Measurements from ENCODE around the gene MREG. TPM values are rescaled to one million over a fixed set of nuclear protein-coding genes. Genes with fewer than 3 reads are reported as not detected.
"Not testable (repeated sequence)": the region's sequence is repeated elsewhere in the genome, so short reads cannot be mapped to it uniquely, and the experiment has no call there.

Gene MREG
- total RNA-seq, 1 donor from 2014 or later, result 2.4 TPM

GRCh38 chr2:216023055-216023648, 9.8 kb upstream of the MREG start:
- FAIRE-seq (no peak), DNase-seq (ENCODE audit: low spot score in 2 of 2) (peak in 1 of 2 donors; percentile 41)

DNA sequence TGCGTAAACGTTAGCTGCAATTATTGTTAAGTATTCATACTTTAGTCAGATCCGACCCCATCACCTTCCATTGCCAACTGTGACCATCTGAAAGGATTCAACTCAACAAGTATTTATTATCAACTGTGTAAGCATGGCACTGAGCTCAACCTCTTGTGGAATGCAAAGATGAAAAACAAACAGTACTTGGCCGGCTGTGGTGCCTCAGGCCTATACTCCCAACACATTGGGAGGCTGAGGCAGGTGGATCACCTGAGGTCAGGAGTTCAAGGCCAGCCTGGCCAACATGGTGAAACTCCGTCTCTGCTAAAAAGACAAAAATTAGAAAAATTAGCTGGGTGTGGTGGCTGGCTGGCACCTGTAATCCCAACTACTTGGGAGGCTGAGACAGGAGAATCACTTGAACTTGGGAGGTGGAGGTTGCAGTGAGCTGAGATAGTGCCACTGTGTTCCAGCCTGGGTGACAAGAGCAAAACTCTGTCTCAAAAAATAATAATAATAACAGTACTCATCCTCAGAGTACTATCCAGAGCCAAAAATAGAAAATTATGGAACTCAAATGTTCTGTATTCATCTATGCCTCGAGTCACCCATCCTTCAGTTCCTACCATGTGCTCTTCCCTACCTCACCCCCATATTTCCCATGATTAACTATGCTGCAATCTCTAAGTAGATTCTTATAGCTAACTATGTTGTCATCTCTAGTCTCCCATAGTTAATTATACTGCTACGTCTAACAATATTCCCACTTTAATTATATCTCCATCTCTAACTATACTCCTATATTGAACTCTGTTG, 8.6 kb upstream of the MREG start:
- FAIRE-seq (no peak), DNase-seq (ENCODE audit: low spot score in 2 of 2) (no peak)

DNA sequence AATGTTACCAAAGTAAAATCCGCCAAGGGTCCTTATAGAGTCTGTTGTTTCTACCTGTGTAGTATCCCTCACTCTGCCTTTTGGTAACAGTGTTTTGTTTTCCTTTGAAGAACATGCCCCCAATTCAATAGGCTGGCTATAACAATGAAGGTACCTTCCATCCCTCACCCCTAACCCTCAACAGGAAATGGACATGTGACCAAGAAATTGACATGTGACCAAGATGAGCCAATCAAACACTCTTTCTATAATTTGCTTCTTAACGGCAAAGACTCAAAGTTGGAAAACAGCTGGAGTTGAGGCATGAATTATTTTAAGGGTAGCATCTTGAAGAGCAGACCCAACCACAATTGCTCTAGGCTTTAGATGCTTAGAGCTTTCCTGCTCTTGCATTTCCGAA, 5.4 kb upstream of the MREG start:
- DNase-seq (ENCODE audit: low spot score in 2 of 2) (no peak), FAIRE-seq (no peak)

DNA sequence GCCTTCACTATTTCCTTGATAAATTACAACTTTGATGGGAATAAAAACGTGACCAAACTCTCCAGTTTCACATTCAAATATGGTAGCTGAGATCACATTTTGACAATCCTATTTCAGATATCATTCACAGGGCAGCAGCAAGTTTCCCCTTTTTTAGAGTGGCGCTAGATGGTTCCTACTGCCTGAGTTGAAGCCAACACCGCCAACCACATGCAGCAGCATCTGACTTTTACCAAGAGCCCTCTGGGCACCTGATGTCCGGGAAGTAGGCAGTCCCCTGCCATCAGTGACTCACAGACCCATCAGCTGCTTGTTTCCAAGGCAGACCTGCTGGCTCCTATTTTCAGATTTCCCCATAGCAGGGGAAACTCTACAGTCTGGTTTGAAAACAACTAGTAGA, 4.0 kb upstream of the MREG start:
- DNase-seq (ENCODE audit: low spot score in 2 of 2), result no peak
- FAIRE-seq, result no peak

- FAIRE-seq, result no peak
- no peak for DNase-seq (ENCODE audit: low spot score in 2 of 2)
These were observed 3.2 kb upstream of the MREG start for GRCh38 chr2:216016581-216016980.

- FAIRE-seq, result no peak
These were observed 2.5 kb upstream of the MREG start for GRCh38 chr2:216015722-216016464.

DNA sequence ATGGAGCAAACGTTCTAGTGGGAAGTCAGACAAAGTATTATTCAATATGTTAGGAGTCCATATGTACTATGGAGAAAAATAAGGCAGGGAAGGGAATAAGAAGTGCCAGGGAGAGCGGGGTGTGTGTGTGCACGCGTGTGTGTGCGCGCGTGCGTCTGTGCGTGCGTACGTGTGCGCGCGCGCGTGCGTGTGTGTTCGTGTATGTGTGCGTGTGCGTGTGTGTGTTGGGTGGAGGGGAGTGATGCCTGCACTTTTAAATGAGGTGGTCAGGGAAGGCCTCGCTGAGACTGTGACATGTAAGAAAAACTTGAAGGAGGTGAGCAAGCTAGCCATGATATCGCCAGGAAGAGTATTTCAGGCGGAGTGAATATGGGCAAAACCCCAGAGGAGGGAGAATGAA, 1.6 kb upstream of the MREG start:
- FAIRE-seq (no peak), DNase-seq (ENCODE audit: low spot score in 2 of 2) (no peak)

More at GRCh38 chr2:216015722-216016464, 2.5 kb upstream of the MREG start:
- no peak for DNase-seq (ENCODE audit: low spot score in 2 of 2)

DNA sequence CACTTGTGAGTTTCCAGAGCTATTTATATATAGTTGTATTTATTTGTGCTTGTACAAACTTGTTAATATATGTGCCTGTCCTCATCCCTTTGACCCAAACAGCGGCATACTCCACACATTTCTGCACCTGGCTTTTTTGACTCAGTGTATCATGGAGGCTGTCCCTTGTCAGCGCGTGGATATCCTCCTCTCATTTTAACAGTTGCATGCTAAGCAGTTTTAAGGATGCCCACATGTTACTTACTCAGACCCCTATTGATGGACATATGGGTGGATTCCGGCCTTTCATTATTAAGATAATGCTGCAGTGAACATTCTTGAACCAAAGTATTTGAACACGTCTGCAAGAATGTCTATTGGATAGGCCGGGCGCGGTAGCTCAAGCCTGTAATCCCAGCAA, 655 bp upstream of the MREG start:
- FAIRE-seq, result no peak
- DNase-seq (ENCODE audit: low spot score in 2 of 2), result no peak

DNA sequence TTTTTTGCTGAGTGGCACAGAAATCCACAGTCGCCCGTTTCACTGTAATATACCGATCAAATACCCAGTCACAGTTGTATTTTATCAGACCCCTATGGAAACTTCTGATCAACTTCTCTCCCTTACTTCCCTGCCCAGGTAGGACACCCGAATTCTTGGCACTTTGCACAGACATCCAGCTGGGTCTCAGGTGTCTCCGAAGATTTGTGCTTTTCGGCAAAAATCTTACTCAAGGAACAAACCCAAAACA, 596 bp downstream of the MREG start:
- DNase-seq (ENCODE audit: low spot score in 2 of 2) (no peak), FAIRE-seq (no peak)

GRCh38 chr2:216012133-216012829, 1.1 kb downstream of the MREG start:
- FAIRE-seq (no peak), DNase-seq (ENCODE audit: low spot score in 2 of 2) (no peak)

- not testable (repeated sequence) for FAIRE-seq; DNase-seq (ENCODE audit: low spot score in 2 of 2)
These were observed 4.1 kb downstream of the MREG start for GRCh38 chr2:216009215-216009614.

- DNase-seq (ENCODE audit: low spot score in 2 of 2), result no peak
- no peak for FAIRE-seq
These were observed 5.0 kb downstream of the MREG start for GRCh38 chr2:216008387-216008786.

GRCh38 chr2:216006164-216006663, 7.1 kb downstream of the MREG start:
- DNase-seq (ENCODE audit: low spot score in 2 of 2) (no peak), FAIRE-seq (no peak)

DNA sequence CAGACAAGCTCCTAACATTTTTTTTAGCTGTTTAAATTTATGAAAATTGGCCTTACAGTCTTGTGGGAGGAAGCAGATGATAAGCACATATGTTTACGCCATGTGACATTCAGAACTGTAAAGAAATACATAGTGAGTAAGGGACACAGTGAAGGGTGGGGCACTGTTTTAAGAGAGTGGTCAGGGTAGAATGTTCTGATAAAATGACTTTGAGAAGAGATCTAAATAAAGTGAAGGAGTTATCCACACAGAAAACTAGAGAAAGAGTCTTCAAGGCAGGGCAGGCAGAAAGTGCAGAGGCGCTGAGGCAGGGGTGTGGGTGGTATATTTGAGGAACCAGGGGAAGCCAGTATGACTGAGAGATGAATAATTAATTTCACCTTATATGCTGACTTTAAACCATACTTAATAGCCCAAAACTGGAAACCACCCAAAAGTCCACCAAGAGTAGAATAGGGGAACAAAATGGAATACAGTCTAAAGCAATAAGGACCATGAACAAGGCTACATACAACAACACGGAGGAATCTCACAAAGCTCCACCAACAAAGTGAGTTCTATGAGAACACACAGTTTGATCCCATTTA, 8.6 kb downstream of the MREG start:
- DNase-seq (ENCODE audit: low spot score in 2 of 2) (no peak), FAIRE-seq (no peak)

DNA sequence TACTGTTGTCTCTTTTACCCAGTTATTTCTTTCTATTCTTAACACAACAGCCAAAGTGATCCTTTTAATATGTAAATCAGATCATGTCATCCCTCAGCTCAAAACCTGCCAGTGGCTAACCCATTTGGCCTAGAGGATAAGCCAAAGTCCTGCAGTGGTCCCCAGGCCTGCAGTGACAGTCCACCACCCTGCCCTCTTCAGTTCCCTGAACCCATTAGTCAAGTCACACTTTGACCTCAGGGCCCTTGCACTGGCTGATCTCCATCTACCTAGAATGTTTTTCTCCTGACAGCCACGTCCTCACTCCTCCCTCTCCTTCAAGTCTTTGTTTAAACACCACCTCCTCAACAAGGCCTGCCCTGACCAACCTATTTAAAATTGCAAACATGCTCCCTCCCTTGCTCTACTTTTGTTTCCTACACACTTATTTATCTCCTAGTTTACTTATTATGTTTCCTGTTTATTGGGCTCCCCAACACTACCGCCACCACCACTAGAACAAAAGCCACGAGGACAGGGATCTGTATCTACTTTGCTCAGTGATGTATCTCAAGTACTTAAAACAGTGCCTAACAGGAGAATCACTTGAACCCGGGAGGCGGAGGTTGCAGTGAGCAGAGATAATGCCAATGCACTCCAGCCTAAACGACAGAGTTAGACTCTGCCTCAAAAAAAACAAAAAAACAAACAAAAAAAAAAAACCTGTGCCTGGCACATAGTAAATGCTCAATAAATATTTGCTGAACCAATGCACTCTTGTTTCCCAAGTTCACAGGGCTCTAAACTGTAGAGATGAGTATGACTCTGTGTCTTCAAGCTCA, 9.3 kb downstream of the MREG start:
- FAIRE-seq (no peak), DNase-seq (ENCODE audit: low spot score in 2 of 2) (no peak)

GRCh38 chr2:216002693-216003092, 10.7 kb downstream of the MREG start:
- DNase-seq (ENCODE audit: low spot score in 2 of 2) (no peak), FAIRE-seq (no peak)

DNA sequence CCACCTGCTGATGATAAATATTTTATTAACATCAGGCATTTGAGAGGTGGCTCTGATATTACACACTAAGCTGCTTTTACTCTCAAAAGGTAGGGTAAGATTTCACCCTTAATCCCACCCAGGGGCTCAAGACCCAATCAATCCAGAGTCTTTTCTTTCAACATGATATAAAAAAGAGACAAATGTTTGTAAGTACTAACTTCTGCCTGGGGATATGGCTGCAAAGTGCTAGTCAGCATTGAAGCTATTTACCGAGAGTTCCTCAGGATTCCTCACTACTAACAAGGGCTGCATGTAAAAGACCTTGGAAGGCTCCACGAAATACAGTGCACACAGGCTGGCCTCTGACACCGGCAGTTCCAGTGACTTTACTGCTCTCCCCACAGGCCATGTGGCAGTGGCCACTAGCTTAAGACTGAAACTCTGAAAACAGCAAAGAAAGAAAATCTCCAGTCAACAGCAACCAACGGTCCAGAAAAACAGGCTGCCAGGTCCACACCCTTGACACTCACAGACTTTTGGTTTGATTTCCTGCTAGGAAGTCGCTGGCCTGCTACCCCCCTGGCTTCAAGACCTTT, 11.2 kb downstream of the MREG start:
- FAIRE-seq, result no peak
- DNase-seq (ENCODE audit: low spot score in 2 of 2), result no peak

DNA sequence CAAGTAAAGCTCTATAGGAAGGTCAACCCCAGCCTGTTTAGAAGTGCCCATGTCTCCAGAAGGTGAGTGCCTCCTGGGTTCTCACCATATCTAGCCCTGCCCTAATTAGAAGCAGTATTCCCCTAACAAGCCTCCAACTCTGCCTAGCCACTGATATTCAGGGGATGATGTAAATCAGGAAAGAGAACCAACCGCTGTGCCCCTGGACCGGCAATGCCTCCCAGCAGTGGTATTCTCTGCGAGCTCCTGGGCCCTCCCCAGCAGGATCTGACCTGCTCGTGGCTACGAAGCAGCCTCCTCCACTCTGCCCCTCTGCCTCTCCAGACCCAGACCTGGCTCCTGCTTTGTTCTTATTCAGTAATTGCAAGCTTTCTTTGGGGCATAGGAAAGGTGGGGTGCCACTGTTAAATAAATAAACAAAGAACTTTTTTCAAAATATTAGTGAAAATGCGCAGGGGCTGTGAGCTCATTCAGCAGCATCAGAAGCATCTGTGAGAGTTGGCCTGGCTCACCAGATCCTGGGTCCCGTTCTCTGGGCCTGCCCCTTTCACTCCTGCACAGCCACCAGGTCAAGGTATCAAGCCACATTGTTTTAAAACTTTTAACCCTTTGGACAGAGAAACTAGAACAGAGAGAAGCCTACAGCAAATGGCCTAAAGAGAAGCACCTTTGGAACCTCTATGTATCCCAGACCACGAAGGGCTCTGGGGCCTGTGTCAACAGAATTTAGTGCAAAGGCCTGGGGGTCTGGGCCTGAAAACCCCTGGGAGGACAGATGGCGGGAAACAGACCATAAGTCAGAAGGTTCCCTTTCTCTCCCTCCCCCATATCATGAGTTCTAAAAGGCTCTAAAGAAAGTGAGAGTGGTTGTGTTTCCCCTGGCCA, 11.9 kb downstream of the MREG start:
- FAIRE-seq (no peak), DNase-seq (ENCODE audit: low spot score in 2 of 2) (no peak)
